G401 (cell line): ENCODE data around the gene CELSR1. TPM values are rescaled to one million over a fixed set of nuclear protein-coding genes. Genes with fewer than 3 reads are reported as not detected.
"Not testable (repeated sequence)": the region's sequence is repeated elsewhere in the genome, so short reads cannot be mapped to it uniquely, and the experiment has no call there.

Source experiments
- DNase-seq: peaks from one replicate; pipeline ENCODE4 v3.0.0-alpha.2; 2015; ENCODE audit warnings: low spot score
- in situ Hi-C: cut with HindIII; loops from 2 replicates; pipeline ENCODE4 v1.10.0; 2016; ENCODE audit warnings: low sequenced_read_pairs, mixed read lengths
- total RNA-seq: library from RNA; depleted of rRNA; stranded (reverse); fragments of >200 nt; shearing (Covaris generic); gene quantifications from 2 replicates; pipeline ENCODE4 v1.2.3, GENCODE V29; 2014

CELSR1 gene
- total RNA-seq, 1 experiment from 2014 or later: 10.1 TPM

GRCh38 chr22:46336119-46337078, 201.0 kb downstream of the CELSR1 start:
- peak; percentile 13 for DNase-seq
- in situ Hi-C loops: loop anchor here (10.0 kb wide), 1 partner anchor 78 kb away; no protein-coding TSS in a partner anchor

- in situ Hi-C loops: loop anchor here (10.0 kb wide), 1 partner anchor 79 kb away; no protein-coding TSS in a partner anchor
- DNase-seq: peak; percentile 85
These were observed 202.0 kb downstream of the CELSR1 start, which contains the start of gene TRMU for GRCh38 chr22:46335201-46336118. Gene TRMU, plus strand, starts transcription at chr22:46335714. Its CDS starts 51 bp downstream, at chr22:46335765.

GRCh38 chr22:46331496-46331895, 205.9 kb downstream of the CELSR1 start:
- no peak for DNase-seq
- in situ Hi-C loops: loop anchor here (5.0 to 10.0 kb wide), 2 partner anchors 83 to 184 kb away; no protein-coding TSS in a partner anchor

GRCh38 chr22:46330426-46330825, 207.0 kb downstream of the CELSR1 start:
- in situ Hi-C loops: loop anchor here (5.0 to 10.0 kb wide), 2 partner anchors 84 to 183 kb away; no protein-coding TSS in a partner anchor
- no peak for DNase-seq

- no peak for DNase-seq
- in situ Hi-C loops: loop anchor here (5.0 to 10.0 kb wide), 2 partner anchors 85 to 182 kb away; no protein-coding TSS in a partner anchor
These were observed 207.8 kb downstream of the CELSR1 start for GRCh38 chr22:46329616-46330015.

GRCh38 chr22:46328797-46329196, 208.6 kb downstream of the CELSR1 start:
- no peak for DNase-seq
- in situ Hi-C loops: no loop called here

GRCh38 chr22:46327691-46328465, 209.5 kb downstream of the CELSR1 start:
- no peak for DNase-seq
- in situ Hi-C loops: no loop called here

- in situ Hi-C loops: no loop called here
- DNase-seq: no peak
These were observed 211.2 kb downstream of the CELSR1 start for GRCh38 chr22:46326066-46326680.

- DNase-seq: no peak
- in situ Hi-C loops: no loop called here
These were observed 214.3 kb downstream of the CELSR1 start for GRCh38 chr22:46323162-46323561.

- no peak for DNase-seq
- in situ Hi-C loops: no loop called here
These were observed 214.7 kb downstream of the CELSR1 start for GRCh38 chr22:46322711-46323110.

GRCh38 chr22:46320716-46321386, 216.6 kb downstream of the CELSR1 start:
- in situ Hi-C loops: no loop called here

GRCh38 chr22:46320166-46320710, 217.2 kb downstream of the CELSR1 start:
- in situ Hi-C loops: no loop called here
- DNase-seq: no peak

More at GRCh38 chr22:46320716-46321386, 216.6 kb downstream of the CELSR1 start:
- no peak for DNase-seq

GRCh38 chr22:46319319-46319718, 218.1 kb downstream of the CELSR1 start:
- no peak for DNase-seq
- in situ Hi-C loops: no loop called here

GRCh38 chr22:46318576-46318975, 218.8 kb downstream of the CELSR1 start:
- in situ Hi-C loops: no loop called here
- no peak for DNase-seq

GRCh38 chr22:46317646-46318045, 219.8 kb downstream of the CELSR1 start:
- no peak for DNase-seq
- in situ Hi-C loops: no loop called here

- DNase-seq: no peak
- in situ Hi-C loops: no loop called here
These were observed 221.4 kb downstream of the CELSR1 start for GRCh38 chr22:46315976-46316375.

GRCh38 chr22:46312848-46313247, 224.6 kb downstream of the CELSR1 start:
- in situ Hi-C loops, DNase-seq: not testable (repeated sequence)
